ENCODE results near the gene CDC42SE2.

DNA sequence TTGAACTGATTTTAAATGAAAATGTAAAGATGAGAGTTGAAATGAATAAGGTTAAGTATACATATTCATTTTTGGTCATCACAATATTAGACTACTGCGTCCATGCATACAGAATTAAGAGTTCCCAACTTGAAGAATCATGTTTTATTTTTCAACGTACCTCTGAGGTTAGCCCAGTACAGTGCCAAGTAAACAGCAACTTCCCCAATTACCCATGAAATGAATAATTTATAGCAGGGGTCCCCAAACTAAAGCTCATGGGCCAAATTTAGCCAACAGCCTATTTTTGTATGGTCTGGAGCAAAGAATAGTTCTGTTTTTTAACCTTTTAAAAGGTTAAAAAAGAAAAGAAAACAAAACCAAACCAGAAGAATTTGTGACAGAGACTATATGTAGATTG is 167.9 kb downstream of the CDC42SE2 start:
- TF ChIP-seq, protein P1, sequence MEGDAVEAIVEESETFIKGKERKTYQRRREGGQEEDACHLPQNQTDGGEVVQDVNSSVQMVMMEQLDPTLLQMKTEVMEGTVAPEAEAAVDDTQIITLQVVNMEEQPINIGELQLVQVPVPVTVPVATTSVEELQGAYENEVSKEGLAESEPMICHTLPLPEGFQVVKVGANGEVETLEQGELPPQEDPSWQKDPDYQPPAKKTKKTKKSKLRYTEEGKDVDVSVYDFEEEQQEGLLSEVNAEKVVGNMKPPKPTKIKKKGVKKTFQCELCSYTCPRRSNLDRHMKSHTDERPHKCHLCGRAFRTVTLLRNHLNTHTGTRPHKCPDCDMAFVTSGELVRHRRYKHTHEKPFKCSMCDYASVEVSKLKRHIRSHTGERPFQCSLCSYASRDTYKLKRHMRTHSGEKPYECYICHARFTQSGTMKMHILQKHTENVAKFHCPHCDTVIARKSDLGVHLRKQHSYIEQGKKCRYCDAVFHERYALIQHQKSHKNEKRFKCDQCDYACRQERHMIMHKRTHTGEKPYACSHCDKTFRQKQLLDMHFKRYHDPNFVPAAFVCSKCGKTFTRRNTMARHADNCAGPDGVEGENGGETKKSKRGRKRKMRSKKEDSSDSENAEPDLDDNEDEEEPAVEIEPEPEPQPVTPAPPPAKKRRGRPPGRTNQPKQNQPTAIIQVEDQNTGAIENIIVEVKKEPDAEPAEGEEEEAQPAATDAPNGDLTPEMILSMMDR (IDR thresholded peaks at IDR 0.05): no peak
- no peak for TF ChIP-seq ZFX (IDR thresholded peaks at IDR 0.05; ENCODE audit: borderline replicate concordance)
